GM06990 (cell line): ENCODE data around the gene OR7D2.

ENCODE experiments used
- DNase-seq: peaks from one replicate; pipeline ENCODE4 v3.0.0-alpha.2; 2011; ENCODE audit not compliant: insufficient read length; ENCODE audit errors: extremely low read depth
- H3K27me3 ChIP-seq: replicated peaks from 2 replicates; pipeline ENCODE4 v1.6.0; 2011; ENCODE audit warnings: low read length; ENCODE audit not compliant: control insufficient read depth, insufficient read depth
- H3K36me3 ChIP-seq: 2 replicates; pipeline ENCODE4 v1.5.1; 2011; ENCODE audit warnings: low read length; ENCODE audit not compliant: control insufficient read depth, insufficient read depth
- H3K4me3 ChIP-seq: replicated peaks from 2 replicates; pipeline ENCODE4 v1.5.1; 2011; ENCODE audit warnings: low read depth, mild to moderate bottlenecking, control low read depth, low read length
- CTCF ChIP-seq: IDR thresholded peaks from 2 replicates; pipeline ENCODE4 v1.5.1; 2011; ENCODE audit warnings: low read length, control low read depth, mild to moderate bottlenecking, inconsistent platforms; ENCODE audit not compliant: insufficient read depth, poor library complexity, severe bottlenecking

The OR7D2 gene

DNA sequence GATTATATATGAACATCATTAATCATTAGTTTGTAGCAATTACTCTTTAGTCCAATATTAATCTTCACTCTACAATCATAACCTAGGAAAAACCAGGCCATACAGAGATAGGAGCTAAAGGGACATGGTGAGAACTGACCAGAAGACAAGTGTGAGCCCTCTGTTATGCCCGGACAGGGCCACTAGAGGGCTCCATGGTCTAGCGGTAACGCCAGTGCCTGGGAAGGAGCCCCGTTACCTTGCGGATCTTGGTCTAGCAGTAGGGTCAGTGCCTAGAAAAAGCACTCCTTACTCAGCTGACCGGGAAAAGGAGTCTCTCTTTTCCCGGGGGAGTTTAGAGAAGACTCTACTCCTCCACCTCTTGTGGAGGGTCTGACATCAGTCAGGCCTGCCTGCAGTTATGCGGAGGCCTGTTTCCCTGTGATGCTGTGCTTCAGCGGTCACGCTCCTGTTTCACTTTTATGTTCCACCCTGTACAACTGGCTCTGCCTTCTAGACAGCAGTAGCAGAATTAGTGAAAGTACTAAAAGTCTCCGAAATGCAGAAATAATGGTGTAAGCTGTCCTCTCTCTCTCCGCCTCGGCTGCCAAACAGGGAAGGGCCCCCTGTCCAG, 26.8 kb downstream of the OR7D2 start:
- TF ChIP-seq CTCF: peak; percentile 88
- Histone ChIP-seq H3K27me3 (no peaks in the 10 kb centered on the region), H3K4me3 (peak overlapping the region; percentile 43), H3K36me3 (no peaks in the 10 kb centered on the region)
- peak; percentile 13 for DNase-seq

DNA sequence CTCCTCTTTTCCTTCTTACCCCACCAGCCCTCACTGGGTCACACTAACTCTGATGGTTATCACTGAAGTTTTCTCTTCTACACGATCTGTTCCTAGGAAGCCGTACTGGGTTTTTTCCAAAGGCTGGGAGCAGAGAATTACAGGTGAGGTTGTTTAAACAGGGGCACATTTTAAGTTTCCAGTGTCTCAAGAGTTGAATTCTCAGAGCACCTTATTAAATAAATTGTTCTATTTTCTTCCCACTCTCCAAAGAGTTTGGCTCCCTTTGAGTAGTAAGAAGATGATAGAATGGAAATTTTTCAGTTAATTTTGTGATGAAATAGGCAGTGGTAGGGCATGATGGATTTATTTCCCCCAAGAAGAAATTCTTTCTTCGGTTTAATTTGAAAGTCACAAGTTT, 40.7 kb downstream of the OR7D2 start, which contains the start of gene OR7D4:
TSS of gene OR7D4 (minus strand) at position 101 of the 400 bp plus-strand sequence. CDS start 4,752 bp downstream, outside the sequence.
- H3K36me3 ChIP-seq: no peaks in the 10 kb centered on the region
- no peaks in the 10 kb centered on the region for H3K27me3 ChIP-seq
- TF ChIP-seq CTCF: no peak
- no peak within 1 kb of the TSS for H3K4me3 ChIP-seq
- DNase-seq: no peak
